Measurements from ENCODE around the gene BSG.
"Not testable (repeated sequence)": the region's sequence is repeated elsewhere in the genome, so short reads cannot be mapped to it uniquely, and the experiment has no call there.

The BSG gene

DNA sequence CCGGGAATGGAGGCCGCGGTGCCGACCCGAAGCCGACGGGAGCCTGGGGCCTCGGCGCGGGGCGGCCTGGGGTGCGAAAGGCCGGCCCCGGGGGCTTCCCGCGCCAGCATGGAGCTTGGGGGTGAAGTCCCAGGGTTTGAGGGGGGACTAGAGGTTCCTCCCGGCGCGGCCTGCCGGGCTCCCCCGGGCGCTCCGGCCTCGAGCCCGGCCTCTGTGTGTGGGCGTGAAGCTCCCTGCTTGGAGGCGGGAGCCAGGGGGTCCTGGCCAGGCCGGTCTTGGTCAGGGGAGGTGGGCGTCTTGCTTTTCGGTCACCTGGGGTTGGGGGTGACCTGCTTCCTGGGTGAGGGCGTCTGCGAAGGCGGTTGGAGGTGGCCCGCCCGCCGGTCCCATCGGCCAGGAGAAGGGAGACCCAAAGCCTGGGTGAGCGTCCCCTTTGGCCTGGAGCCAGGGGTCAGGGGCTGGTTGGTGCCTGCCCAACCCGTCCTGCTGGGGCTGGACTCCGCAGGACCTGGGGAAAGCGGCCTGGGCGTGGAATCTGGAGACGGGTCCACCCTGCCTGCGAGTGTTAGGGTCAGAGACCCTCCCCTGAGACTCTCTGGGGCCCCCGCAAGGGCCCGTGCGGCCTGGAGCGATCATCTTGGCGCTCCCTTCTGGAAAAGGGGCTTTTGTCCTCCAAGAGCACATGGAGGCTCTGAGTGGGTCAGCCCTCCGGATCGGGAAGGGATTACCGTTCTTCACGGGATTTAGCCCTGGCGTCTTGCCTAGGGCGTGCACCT lies 535 bp downstream of the BSG start:
- DNase-seq (ENCODE audit: low spot score): no peak

DNA sequence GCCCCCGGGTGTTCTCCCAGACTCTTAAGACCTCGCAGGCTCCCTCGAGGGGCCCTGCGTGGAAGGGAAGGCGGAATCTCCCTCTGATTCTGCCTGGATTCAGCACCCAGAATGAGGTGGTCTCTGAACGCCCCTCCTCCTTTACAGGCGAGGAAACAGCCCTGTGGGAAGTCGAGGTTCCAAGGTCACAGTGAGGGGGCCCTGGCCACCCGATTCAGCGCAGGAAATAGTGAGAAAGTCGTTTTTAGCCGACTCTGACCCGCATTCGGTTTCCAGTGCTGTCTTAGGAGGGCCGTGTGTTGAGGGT lies 1.1 kb downstream of the BSG start:
- DNase-seq (ENCODE audit: low spot score): no peak

DNA sequence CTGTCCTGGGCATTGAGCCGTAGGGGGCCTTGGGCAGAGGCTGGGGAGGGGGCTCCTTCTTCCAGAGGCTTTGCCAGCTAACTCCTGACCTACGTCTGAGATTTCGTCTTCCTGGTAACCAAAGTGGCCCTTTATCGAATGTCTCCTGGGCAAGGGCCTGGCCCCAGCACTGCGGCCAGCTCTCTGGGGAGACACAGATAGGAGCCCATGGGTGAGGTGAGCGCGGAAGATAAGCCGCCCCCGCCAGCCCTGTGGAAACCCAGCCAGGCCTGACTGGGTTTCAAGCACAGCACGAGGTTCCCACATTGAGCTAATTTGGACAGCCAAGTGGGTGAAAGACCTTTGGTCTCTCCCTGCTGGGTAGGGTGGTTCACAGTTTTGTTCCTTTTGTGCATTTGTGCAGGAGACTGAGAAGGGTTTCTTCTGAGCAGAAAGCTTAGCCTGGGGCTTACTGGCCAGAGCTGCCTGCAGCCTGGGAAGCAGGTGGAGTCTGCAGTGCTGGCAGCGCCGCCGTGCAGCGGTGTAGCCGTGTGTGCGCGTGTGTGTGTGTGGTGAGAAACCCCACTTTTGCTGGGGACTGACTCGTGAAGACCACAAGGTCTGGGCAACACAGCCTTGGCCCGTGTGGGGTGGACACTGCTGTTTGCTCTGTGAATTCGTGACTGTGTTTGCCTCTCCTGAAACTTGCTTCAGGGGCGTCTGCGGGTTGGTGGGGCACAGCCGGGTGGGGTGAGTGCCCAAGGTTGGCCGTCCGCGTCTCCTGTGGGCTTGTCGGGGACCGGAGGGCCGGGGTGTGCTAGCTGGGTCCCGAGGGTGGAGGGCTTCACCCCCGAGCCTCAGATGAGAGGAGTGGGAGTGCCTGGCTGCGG lies 2.5 kb downstream of the BSG start:
- no peak for DNase-seq (ENCODE audit: low spot score)

DNA sequence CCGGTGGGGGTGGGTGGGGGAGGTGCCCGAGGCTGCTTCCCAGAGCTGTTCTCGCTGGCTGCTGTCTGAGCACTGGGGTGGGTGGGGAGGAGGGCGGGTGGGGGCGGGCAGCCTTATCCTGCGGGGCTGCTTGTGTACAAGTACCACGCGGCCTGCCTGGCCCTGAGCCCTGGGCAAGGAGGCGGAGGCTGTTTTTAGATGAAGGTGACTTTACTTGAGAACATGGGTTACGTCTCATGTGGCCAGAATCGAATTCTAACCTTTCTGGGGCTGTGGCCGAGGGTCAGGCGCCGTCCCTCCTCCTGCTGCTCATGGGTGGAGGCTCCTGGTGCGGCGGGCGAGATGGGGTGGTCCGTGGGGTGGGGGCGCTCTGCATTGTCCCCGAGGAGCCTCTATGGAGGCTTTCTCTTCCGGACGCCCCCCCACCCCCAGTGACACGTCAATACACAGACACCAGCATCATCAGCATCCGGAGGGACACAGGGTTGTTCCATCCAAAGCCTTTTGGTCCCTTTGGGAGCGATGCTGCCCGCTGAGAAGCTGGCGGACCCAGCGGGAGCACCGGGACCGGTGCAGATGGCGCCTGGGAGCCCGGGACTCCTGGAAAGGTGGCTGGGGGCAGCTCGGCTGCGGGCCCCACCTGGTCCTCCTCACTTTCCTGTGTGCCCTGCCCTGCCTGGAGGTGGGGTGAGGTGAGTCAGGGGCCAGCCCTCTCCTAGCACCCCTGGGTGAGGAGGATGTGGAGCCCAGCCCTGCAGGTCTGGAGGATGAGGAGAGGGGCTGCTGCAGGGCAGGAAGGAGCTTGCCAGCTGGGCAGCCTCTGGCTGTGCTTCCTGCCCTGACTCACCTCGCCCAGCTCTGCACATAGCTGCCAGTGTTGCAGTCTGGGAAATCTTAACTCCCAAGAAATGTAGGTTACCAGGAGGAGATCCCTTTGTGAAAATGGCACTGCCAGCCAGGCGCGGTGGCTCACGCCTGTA lies 3.4 kb downstream of the BSG start:
- no peak for DNase-seq (ENCODE audit: low spot score)

DNA sequence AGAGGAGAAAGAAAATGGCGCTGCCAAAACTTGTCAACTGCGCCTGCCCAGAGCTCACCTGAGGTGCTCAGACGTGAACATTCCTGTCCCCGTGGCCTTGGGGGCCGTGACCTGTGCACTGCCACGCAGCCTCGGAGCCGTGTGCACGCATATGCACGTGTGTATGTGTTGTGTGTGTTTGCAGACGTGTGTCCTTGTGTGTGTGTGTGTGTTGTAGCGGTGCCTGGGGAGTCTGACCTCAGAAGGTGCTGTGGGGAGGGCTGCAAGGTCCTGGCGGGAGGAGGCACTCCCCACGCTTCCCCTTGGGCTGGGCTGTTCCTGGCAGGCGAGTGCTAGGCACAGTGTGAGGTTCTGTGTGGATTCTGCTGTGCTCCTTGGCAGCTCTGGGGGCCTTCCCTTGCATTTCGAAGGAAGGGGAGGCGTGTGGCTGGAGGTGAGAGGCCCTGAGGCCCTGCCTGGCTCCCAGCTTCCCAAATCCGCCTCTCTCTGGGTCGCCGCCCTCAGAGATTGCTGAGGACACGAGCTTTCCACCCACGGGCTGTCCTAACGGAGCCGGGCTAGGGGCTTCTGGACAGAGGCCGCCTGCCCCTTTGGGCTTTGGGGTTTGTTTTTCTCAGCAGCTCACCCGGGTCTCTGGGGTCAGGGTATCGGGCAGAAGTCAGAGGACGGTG lies 4.5 kb downstream of the BSG start:
- DNase-seq (ENCODE audit: low spot score): no peak

DNA sequence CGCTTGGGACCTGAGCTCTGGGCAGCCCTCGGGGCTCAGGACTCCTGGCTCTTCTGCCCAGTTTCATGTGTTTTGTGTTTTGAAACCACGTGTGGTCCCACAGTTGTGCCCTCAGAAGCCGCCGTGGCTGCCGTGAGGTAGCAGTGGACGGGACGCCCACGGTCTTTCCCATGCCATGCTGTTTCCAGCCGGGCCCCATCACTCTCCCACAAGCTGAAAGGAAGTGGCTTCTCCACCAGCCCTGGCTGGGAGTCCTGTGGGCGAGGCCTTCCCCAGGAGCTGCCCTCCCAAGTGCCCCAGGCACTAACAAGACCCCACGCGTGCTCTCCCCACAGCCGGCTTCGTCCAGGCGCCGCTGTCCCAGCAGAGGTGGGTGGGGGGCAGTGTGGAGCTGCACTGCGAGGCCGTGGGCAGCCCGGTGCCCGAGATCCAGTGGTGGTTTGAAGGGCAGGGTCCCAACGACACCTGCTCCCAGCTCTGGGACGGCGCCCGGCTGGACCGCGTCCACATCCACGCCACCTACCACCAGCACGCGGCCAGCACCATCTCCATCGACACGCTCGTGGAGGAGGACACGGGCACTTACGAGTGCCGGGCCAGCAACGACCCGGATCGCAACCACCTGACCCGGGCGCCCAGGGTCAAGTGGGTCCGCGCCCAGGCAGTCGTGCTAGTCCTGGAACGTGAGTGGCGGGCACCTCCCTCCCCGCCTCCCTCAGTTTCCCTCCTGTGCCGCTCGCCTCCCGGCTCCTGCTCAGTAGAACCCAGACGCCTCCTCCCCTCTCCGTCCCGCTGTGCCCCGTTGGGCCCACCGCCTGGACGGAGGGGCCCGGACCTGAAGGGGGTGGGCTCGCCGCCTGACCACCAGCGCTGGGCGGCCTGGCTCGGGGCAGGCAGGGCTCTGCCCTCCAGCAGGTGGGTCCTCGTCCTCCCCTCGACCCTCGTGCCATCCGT lies 5.3 kb downstream of the BSG start:
- no peak for DNase-seq (ENCODE audit: low spot score)

DNA sequence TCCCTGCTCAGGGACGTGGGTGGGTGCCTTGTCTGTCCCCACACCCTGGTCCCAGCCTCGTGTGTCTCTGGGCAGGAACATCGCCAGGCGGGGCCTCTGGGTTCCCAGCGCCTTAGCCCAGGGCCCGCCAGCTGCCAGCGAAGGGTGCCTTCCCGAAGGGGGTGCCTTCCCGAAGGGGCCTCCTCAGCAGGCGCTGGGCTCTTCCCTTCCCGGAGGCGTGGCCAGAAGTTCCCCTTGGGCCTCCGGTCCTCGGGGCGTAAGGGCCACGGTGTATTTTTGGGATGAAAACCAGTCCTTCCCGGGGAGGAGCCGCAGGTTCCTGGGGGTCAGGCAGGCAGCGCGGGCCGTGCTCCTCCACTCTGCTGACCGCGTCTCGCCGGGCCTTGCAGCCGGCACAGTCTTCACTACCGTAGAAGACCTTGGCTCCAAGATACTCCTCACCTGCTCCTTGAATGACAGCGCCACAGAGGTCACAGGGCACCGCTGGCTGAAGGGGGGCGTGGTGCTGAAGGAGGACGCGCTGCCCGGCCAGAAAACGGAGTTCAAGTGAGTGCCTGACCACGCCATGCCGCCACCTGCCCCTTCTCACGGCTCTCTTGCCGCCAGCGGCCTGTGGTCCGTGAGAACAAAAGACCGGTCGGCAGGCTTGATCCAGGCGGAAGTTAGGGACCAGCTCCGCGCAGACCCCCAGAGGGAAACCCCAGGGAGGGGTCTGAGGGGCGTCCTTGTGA lies 6.9 kb downstream of the BSG start:
- DNase-seq (ENCODE audit: low spot score): no peak

DNA sequence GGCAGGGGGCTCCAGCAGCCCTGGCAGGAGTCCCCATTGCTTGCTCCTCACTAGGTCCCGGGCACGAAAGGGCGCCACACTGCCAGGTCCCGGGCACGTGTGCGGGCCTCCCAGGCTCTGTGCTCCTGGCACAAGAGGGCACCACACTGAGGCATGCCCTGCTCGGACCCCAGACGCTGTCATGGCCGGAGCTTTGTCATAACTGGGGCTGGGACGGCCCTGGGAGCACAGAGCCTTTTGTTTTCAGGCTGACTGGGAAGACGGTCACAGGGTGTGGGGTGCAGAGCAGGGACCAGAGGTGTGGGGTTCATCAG lies 7.4 kb downstream of the BSG start:
- no peak for DNase-seq (ENCODE audit: low spot score)

DNA sequence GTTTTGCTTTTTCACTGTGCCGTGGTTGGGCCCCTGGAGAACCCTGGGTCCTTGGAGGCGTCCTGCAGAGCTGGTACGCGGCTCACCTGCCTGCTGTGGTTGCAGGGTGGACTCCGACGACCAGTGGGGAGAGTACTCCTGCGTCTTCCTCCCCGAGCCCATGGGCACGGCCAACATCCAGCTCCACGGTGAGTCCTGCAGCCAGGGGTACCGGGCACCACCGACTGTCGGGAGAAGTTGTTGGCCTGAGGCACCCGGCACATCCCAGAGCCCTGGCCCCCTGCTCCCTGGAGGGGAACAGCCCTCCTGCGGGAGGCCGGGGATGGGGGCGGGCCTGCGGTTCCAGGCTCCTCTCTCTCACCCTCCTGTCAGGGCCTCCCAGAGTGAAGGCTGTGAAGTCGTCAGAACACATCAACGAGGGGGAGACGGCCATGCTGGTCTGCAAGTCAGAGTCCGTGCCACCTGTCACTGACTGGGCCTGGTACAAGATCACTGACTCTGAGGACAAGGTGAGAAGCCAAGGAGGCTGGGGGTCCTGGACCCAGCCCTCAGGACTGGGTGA lies 8.0 kb downstream of the BSG start:
- DNase-seq (ENCODE audit: low spot score): no peak

DNA sequence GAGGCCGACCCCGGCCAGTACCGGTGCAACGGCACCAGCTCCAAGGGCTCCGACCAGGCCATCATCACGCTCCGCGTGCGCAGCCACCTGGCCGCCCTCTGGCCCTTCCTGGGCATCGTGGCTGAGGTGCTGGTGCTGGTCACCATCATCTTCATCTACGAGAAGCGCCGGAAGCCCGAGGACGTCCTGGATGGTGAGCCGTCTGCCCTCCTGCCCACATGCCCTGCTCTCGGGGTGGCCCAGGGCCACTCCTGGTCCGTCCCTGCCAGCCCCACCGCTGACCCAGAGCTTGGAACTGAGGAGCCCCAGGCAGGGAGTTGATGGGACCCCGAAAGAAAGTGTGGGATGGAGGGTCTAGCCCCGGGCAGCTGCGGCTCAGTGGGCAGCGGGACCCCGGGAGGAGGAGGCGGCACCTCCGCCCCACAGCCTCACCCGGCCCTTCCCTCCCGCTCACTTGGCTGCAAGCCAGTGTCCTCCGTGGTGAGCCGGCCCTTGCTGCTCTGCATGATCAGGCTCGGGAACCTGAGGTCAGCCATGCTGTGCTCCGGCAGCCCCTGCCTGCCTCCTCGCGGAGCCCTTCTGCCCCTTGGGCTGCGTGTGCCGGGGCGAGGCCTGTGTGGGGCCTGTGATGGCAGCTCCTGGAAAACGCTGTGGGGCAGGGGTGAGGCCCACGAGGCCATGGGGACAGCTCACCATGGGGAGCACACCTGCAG lies 9.2 kb downstream of the BSG start:
- DNase-seq (ENCODE audit: low spot score): no peak

DNA sequence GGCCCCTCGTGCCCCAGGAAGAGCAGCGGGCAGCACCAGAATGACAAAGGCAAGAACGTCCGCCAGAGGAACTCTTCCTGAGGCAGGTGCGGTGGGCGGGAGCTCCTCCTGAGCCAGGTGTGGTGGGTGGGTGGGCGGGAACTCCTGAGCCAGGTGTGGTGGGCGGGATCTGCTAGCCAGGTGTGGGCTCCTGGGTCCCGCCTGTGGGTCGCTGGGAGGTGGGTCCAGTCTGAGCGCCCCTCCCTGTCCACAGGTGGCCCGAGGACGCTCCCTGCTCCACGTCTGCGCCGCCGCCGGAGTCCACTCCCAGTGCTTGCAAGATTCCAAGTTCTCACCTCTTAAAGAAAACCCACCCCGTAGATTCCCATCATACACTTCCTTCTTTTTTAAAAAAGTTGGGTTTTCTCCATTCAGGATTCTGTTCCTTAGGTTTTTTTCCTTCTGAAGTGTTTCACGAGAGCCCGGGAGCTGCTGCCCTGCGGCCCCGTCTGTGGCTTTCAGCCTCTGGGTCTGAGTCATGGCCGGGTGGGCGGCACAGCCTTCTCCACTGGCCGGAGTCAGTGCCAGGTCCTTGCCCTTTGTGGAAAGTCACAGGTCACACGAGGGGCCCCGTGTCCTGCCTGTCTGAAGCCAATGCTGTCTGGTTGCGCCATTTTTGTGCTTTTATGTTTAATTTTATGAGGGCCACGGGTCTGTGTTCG lies 10.3 kb downstream of the BSG start:
- DNase-seq (ENCODE audit: low spot score): no peak

DNA sequence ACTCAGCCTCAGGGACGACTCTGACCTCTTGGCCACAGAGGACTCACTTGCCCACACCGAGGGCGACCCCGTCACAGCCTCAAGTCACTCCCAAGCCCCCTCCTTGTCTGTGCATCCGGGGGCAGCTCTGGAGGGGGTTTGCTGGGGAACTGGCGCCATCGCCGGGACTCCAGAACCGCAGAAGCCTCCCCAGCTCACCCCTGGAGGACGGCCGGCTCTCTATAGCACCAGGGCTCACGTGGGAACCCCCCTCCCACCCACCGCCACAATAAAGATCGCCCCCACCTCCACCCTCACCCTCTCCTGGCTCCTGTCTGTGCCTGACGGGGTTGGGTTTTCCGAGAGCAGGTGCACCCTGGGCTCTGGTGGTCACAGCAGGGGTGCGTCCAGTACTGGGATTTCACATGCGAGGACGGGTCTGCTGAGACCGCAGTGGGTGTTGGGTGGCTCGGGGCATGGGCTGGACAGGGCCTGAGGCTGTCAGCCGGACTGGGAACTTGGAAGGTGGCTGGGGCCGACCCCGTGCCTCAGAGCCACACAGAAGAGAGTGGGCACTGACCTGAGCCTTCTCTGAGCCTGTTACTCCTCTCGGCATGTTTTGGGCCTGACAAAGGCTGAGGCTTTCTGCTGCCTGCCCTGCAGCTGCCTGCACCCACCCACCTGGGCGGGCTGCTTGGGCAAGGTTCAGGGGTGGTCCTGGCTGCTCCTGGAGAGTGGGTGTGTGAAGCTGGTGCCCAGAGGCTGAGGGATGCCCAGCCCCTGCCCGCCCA lies 11.0 kb downstream of the BSG start:
- no peak for DNase-seq (ENCODE audit: low spot score)

DNA sequence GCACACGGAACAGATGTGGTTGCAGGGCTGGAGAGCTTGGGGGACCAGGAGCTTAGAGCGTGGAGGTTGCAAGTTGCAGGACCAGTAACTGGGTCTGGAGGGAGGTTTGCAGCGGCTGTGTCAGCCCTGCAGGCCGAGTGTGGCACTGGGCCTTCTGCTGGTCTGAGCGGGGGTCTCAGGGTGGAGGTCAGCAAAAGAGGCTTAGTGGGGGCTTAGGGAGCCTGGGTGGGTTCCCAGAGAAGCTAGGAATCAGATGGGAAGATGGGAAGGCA lies 11.5 kb downstream of the BSG start:
- no peak for DNase-seq (ENCODE audit: low spot score)

DNA sequence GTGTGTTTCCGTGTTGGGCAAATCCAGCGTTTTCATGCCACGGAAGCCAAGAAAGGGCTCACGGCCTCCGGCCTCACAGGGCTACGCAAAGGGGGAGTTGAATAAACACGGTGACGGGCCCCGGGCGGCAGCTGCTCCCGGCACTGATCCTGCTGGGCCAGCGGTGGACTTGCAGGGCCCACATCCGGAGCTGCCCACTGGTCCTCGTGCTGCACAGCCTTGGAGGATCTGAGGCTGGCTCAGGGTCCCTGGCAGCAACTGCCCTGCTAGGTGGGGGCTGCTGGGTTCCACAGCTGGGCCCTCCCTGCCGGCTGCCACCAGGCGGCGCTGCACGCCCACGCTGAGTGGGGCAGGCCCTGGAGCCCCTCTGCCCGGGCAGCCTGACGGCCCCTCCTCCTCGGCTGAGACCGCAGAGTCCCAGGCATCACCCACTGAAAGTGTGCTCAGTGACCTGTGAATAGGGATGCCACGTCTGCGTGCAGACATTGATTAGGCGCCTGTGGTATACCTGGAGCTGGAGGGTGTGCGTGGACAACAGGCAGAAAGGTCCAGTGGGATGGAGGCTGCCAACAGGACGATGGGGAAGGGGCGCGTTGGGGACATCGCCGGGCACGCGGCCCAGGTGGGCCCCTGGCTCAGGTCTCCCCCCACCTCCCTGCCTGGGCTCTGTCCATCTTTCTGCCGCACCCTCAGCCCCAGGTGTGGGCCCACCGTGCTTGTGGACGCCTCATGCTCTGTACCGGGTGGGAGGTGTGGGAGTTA lies 12.0 kb downstream of the BSG start:
- DNase-seq (ENCODE audit: low spot score): peak; percentile 78

DNA sequence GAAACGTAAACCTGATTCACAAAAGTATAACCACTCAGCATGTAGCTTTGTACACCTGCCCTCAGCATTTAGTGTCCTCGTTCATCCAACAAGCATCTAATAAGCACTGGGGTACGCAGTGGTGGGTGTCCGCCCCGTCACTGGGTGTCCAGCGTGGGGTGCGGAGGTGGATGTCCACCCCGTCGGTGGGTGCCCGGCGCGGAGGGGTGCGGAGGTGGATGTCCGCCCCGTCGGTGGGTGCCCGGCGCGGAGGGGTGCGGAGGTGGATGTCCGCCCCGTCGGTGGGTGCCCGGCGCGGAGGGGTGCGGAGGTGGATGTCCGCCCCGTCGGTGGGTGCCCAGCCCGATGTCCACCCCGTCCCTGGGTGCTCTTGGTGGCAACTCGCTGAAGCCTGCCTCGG lies 12.8 kb downstream of the BSG start:
- not testable (repeated sequence) for DNase-seq (ENCODE audit: low spot score)

DNA sequence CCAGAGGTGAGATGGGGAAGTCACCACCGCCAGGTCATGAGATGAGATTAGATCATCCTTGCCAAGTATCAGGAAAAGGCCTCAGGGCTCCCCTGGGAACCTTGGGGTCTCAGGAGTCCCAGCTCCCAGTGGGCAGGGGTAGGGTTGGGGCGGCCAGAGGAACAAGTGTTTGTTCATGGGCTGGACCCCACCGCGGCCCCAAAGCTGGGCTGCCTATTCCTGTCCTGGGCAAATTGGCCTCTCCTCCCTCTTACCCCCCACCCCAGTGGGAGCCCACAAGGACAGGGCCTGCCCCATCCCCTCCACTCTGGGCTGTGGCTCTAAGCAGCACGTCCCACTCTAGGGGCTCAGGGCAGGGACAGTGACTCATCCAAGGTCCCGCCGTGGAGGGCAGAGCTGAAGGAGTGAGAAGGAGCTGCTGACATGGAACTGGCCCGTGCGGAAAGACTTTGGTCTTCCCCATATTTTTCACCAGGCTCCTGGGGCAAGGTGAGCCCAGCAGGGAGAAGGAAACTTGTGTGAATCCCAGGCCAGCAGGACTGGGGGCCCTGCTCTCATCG lies 13.2 kb downstream of the BSG start:
- no peak for DNase-seq (ENCODE audit: low spot score)

Measured in HuH-7 (cell line).